Measurements from ENCODE around the gene ACTBL2. TPM values are rescaled to one million over a fixed set of nuclear protein-coding genes. Genes with fewer than 3 reads are reported as not detected.
"Not testable (repeated sequence)": the region's sequence is repeated elsewhere in the genome, so short reads cannot be mapped to it uniquely, and the experiment has no call there.

ACTBL2 gene
- total RNA-seq, 1 donor from 2014 or later, result not detected

GRCh38 chr5:57470339-57470738 lies 12.3 kb downstream of the ACTBL2 start:
- Histone ChIP-seq H3K27me3 (no peaks in the 10 kb centered on the region), H3K36me3 (no peaks in the 10 kb centered on the region), H3K27ac (no peak overlapping the region), H3K4me1 (peaks cover 0 to 2% of the 10 kb centered on the region in 2 donors), H3K9me3 (no peaks in the 10 kb centered on the region), H3K4me3 (no peak overlapping the region)
- intact Hi-C loops (cut with DNase I), result no loop called here
- DNase-seq (ENCODE audit: low spot score in 2 of 2), result no peak
- no peak for TF ChIP-seq CTCF (IDR thresholded peaks at IDR 0.05)

GRCh38 chr5:57468481-57469163 lies 14.0 kb downstream of the ACTBL2 start:
- Histone ChIP-seq H3K27me3 (no peaks in the 10 kb centered on the region), H3K4me1 (peaks cover 0 to 2% of the 10 kb centered on the region in 2 donors), H3K27ac (no peak overlapping the region), H3K9me3 (no peaks in the 10 kb centered on the region), H3K4me3 (no peak overlapping the region), H3K36me3 (no peaks in the 10 kb centered on the region)
- TF ChIP-seq CTCF (IDR thresholded peaks at IDR 0.05), result no peak
- intact Hi-C loops (cut with DNase I), result no loop called here
- DNase-seq (ENCODE audit: low spot score in 2 of 2), result no peak

- no peak for TF ChIP-seq CTCF (IDR thresholded peaks at IDR 0.05)
- Histone ChIP-seq H3K4me1 (peaks cover 0 to 2% of the 10 kb centered on the region in 2 donors), H3K27me3 (no peaks in the 10 kb centered on the region), H3K4me3 (no peak overlapping the region), H3K9me3 (no peaks in the 10 kb centered on the region), H3K36me3 (no peaks in the 10 kb centered on the region), H3K27ac (no peak overlapping the region)
- intact Hi-C loops (cut with DNase I), result no loop called here
- no peak for DNase-seq (ENCODE audit: low spot score in 2 of 2)
Measured at GRCh38 chr5:57466544-57466943, 16.1 kb downstream of the ACTBL2 start.

- H3K4me3 ChIP-seq; H3K36me3 ChIP-seq; H3K4me1 ChIP-seq; intact Hi-C loops (cut with DNase I); H3K9me3 ChIP-seq; H3K27ac ChIP-seq; H3K27me3 ChIP-seq; DNase-seq (ENCODE audit: low spot score in 2 of 2): not testable (repeated sequence)
Measured at GRCh38 chr5:57460056-57460455, 22.6 kb downstream of the ACTBL2 start.

- H3K36me3 ChIP-seq, result no peaks in the 10 kb centered on the region
- H3K9me3 ChIP-seq, result no peaks in the 10 kb centered on the region
- intact Hi-C loops (cut with DNase I), result no loop called here
- DNase-seq (ENCODE audit: low spot score in 2 of 2), result no peak
- H3K4me1 ChIP-seq, result peaks cover 0 to 4% of the 10 kb centered on the region in 2 donors
- TF ChIP-seq CTCF (IDR thresholded peaks at IDR 0.05), result no peak
- H3K4me3 ChIP-seq, result no peak overlapping the region
- no peaks in the 10 kb centered on the region for H3K27me3 ChIP-seq
- H3K27ac ChIP-seq, result no peak overlapping the region
Measured at GRCh38 chr5:57458443-57458842, 24.2 kb downstream of the ACTBL2 start.

GRCh38 chr5:57456531-57457135 lies 26.0 kb downstream of the ACTBL2 start:
- H3K4me3 ChIP-seq, result no peak overlapping the region
- no peak for TF ChIP-seq CTCF (IDR thresholded peaks at IDR 0.05)
- H3K27me3 ChIP-seq, result no peaks in the 10 kb centered on the region
- H3K4me1 ChIP-seq, result peaks cover 4 to 21% of the 10 kb centered on the region in 2 donors
- DNase-seq (ENCODE audit: low spot score in 2 of 2), result no peak
- no peaks in the 10 kb centered on the region for H3K36me3 ChIP-seq
- H3K27ac ChIP-seq, result no peak overlapping the region
- intact Hi-C loops (cut with DNase I), result no loop called here
- no peaks in the 10 kb centered on the region for H3K9me3 ChIP-seq

All from ascending aorta (tissue), 2 donors.